Endothelial cell of umbilical vein (primary cell): Measurements from ENCODE around the gene EIF2S3.

ENCODE experiments used
- CTCF ChIP-seq, 2 donors: IDR thresholded peaks; 1 replicate in 1 of 2; 2 replicates in 1 of 2; pipeline ENCODE4 v1.5.1; 2011; ENCODE audit warnings: low read length in 2 of 2, mild to moderate bottlenecking in 2 of 2, moderate library complexity in 2 of 2, control low read depth in 1 of 2, inconsistent platforms in 1 of 2, low read depth in 1 of 2; ENCODE audit not compliant: insufficient read depth in 1 of 2; ENCODE audit errors: extremely low read depth in 1 of 2
- EZH2 ChIP-seq: IDR thresholded peaks from 2 replicates; pipeline ENCODE4 v1.6.1; 2012; ENCODE audit warnings: borderline replicate concordance, low read depth, mild to moderate bottlenecking, moderate library complexity, low read length, inconsistent platforms; ENCODE audit not compliant: severe bottlenecking
- GATA2 ChIP-seq: IDR thresholded peaks from 2 replicates; pipeline ENCODE4 v1.7.0; 2011; ENCODE audit warnings: low read depth, mild to moderate bottlenecking, moderate library complexity, mixed read lengths, low read length; ENCODE audit not compliant: insufficient read length, insufficient read depth
- JUN ChIP-seq: IDR thresholded peaks from 2 replicates; pipeline ENCODE4 v1.6.1; 2011; ENCODE audit warnings: borderline replicate concordance, low read depth; ENCODE audit not compliant: insufficient read length, insufficient read depth
- MAX ChIP-seq: IDR thresholded peaks from 2 replicates; pipeline ENCODE4 v1.6.1; 2011; ENCODE audit not compliant: insufficient read depth, insufficient read length
- MYC ChIP-seq: IDR thresholded peaks from one replicate; pipeline ENCODE4 v1.6.1; 2011; ENCODE audit warnings: mild to moderate bottlenecking, low read depth, low read length
- POLR2A ChIP-seq: IDR thresholded peaks from 2 replicates; pipeline ENCODE4 v1.6.1; 2012; ENCODE audit warnings: low read depth, mild to moderate bottlenecking, control low read depth, low read length
- POLR2AphosphoS5 ChIP-seq: IDR thresholded peaks from 2 replicates; pipeline ENCODE4 v1.6.1; 2012; ENCODE audit warnings: low read depth, mild to moderate bottlenecking, control low read depth, low read length, moderate library complexity; ENCODE audit not compliant: insufficient read depth

- no peak for TF ChIP-seq CTCF (IDR thresholded peaks at IDR 0.05; ENCODE audit: extremely low read depth in 1 of 2, insufficient read depth in 1 of 2, low read depth in 1 of 2, low read length in 2 of 2)
- TF ChIP-seq POLR2A = no peak
- no peak for TF ChIP-seq POLR2AphosphoS5
- TF ChIP-seq EZH2 = no peak
- no peak for TF ChIP-seq GATA2
- no peak for TF ChIP-seq JUN
- no peak for TF ChIP-seq MYC
- no peak for TF ChIP-seq MAX
Observed at GRCh38 chrX:24079411-24079810, 24.7 kb downstream of the EIF2S3 start.
